ENCODE results near the gene ZNF280B.
"Not testable (repeated sequence)": the region's sequence is repeated elsewhere in the genome, so short reads cannot be mapped to it uniquely, and the experiment has no call there.

The ZNF280B gene

DNA sequence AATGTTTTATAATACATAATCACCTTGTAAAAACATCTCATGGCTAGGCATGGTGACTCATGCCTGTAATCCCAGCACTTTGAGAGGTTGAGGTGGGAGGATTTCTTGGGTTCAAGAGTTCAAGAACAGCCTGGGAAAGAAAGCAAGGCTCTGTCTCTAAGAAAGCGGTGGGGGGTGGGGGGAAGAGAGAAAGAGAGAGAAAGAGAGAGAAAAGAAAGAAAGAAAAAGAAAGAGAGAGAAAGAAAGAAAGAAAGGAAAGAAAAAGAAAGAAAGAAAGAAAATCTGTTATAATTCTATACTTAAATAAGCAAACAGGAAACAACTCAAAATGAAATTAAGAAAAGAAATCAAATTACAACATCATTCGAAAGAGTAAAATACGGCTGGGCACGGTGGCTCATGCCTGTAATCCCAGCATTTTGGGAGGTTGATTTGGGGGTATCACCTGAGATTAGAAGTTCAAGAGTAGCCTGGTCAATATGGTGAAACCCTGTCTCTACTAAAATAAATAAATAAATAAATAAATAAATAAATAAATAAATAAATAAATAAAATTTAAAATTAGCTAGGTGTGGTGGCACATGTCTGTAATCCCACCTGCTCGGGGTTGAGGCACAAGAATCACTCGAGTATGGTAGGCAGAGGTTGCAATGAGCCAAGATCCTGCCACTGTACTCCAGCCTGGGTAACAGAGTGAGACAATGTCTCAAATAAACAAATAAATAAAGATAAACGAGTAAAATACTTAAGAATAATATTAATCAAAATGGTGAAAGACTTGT, 65.4 kb downstream of the ZNF280B start:
- CTCF ChIA-PET: no interaction called here
- TF ChIP-seq, protein P1, sequence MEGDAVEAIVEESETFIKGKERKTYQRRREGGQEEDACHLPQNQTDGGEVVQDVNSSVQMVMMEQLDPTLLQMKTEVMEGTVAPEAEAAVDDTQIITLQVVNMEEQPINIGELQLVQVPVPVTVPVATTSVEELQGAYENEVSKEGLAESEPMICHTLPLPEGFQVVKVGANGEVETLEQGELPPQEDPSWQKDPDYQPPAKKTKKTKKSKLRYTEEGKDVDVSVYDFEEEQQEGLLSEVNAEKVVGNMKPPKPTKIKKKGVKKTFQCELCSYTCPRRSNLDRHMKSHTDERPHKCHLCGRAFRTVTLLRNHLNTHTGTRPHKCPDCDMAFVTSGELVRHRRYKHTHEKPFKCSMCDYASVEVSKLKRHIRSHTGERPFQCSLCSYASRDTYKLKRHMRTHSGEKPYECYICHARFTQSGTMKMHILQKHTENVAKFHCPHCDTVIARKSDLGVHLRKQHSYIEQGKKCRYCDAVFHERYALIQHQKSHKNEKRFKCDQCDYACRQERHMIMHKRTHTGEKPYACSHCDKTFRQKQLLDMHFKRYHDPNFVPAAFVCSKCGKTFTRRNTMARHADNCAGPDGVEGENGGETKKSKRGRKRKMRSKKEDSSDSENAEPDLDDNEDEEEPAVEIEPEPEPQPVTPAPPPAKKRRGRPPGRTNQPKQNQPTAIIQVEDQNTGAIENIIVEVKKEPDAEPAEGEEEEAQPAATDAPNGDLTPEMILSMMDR (conservative IDR thresholded peaks at IDR 0.05; ENCODE audit: low read depth): no peak
- no peak overlapping the region for H3K27ac ChIP-seq
- POLR2A ChIA-PET (ENCODE audit: low non-redundant PET): no interaction called here
- DNase-seq (ENCODE audit: low spot score): no peak

DNA sequence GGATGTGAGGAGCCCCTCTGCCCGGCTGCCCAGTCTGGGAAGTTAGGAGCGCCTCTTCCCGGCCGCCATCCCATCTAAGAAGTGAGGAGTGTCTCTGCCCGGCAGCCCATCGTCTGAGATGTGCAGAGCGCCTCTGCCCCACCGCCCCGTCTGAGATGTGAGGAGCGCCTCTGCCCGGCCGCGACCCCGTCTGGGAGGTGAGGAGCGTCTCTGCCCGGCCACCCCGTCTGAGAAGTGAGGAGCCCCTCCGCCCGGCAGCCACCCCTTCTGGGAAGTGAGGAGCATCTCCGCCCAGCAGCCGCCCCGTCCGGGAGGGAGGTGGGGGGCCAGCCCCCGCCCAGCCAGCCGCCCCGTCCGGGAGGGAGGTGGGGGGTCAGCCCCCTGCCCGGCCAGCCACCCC, 66.9 kb downstream of the ZNF280B start:
- POLR2A ChIA-PET (ENCODE audit: low non-redundant PET); CTCF ChIA-PET; DNase-seq (ENCODE audit: low spot score); H3K27ac ChIP-seq: not testable (repeated sequence)

DNA sequence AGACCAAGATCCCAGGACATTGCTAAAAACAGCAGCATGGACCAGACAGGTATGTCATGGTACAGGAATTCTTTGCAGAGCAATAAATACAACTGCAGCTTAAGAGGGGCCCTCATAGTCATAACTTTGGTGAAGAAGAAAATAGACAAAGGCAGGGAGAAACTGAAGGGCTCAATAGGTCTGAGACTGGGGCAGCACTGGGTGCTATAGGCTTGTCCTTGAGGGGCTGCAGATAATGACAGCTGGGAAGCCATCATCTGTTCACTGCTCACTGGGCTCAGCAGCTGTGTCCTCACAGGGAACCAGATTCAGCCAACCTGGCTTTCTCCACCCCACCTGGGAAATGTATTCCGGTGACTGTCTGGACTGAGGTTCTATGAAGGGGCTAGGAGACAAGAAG, 68.4 kb downstream of the ZNF280B start:
- CTCF ChIA-PET: no interaction called here
- no peak for DNase-seq (ENCODE audit: low spot score)
- TF ChIP-seq, protein P1 (conservative IDR thresholded peaks at IDR 0.05; ENCODE audit: low read depth): no peak
- POLR2A ChIA-PET (ENCODE audit: low non-redundant PET): no interaction called here
- H3K27ac ChIP-seq: no peak overlapping the region
